ENCODE measurements around the gene SMG1. TPM values are rescaled to one million over a fixed set of nuclear protein-coding genes. Genes with fewer than 3 reads are reported as not detected.

The SMG1 gene
- total RNA-seq, 1 experiment from 2014 or later, result 96.4 TPM

DNA sequence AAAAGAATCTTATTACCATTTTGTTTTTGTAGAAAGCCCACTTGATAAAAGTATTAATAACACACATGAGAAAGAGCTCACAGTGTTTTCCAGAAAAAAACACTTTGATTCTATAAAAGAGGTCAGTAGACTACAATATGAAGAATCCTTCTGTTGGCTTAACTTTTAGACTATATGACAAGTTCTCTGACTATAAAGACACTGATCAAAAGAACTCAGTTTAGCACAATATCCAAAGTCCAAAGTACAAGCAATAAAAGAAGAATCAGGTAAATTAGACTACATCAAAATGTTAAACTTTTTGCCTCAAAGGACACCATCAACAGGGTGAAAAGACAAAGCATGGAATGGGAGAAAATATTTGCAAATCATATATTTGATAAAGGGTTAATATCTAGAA lies 11.2 kb upstream of the SMG1 start:
- no peaks in the 10 kb centered on the region for H3K79me2 ChIP-seq (ENCODE audit: insufficient read depth, low read length)
- H2BK20ac ChIP-seq (ENCODE audit: low read depth, low read length, poor library complexity, severe bottlenecking), result no peak overlapping the region
- no peak overlapping the region for H4K5ac ChIP-seq (ENCODE audit: insufficient read length, low read depth, low read length)
- H3K4me1 Mint-ChIP-seq, result peaks cover 4 to 15% of the 10 kb centered on the region in 2 experiments
- H3K18ac ChIP-seq (ENCODE audit: insufficient read length, low read depth, low read length), result no peak overlapping the region
- H3K27me3 ChIP-seq (ENCODE audit: insufficient read depth, low read length), result no peaks in the 10 kb centered on the region
- H2BK12ac ChIP-seq (ENCODE audit: insufficient read length, low read depth, low read length), result no peak overlapping the region
- H3K9me3 ChIP-seq (ENCODE audit: control insufficient read depth, low read depth, low read length), result no peaks in the 10 kb centered on the region
- no peaks in the 10 kb centered on the region for H3K9me3 Mint-ChIP-seq
- no peak overlapping the region for H3K4ac ChIP-seq (ENCODE audit: low read depth, low read length)
- no peak overlapping the region for H3K9ac ChIP-seq (ENCODE audit: extremely low read depth, insufficient read length, low read length)
- no peak overlapping the region for H2BK5ac ChIP-seq (ENCODE audit: insufficient read length, low read length)
- H3K14ac ChIP-seq (ENCODE audit: insufficient read depth, low read length), result no peak overlapping the region
- H4K20me1 ChIP-seq (ENCODE audit: control insufficient read depth, insufficient read depth, insufficient read length), result no peaks in the 10 kb centered on the region
- TF ChIP-seq, protein P1, sequence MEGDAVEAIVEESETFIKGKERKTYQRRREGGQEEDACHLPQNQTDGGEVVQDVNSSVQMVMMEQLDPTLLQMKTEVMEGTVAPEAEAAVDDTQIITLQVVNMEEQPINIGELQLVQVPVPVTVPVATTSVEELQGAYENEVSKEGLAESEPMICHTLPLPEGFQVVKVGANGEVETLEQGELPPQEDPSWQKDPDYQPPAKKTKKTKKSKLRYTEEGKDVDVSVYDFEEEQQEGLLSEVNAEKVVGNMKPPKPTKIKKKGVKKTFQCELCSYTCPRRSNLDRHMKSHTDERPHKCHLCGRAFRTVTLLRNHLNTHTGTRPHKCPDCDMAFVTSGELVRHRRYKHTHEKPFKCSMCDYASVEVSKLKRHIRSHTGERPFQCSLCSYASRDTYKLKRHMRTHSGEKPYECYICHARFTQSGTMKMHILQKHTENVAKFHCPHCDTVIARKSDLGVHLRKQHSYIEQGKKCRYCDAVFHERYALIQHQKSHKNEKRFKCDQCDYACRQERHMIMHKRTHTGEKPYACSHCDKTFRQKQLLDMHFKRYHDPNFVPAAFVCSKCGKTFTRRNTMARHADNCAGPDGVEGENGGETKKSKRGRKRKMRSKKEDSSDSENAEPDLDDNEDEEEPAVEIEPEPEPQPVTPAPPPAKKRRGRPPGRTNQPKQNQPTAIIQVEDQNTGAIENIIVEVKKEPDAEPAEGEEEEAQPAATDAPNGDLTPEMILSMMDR (conservative IDR thresholded peaks at IDR 0.05), result no peak
- H4K8ac ChIP-seq (replicated peaks; ENCODE audit: insufficient read length, low read depth, low read length), result no peak overlapping the region
- no peaks in the 10 kb centered on the region for H3K79me1 ChIP-seq (ENCODE audit: insufficient read depth, low read depth, low read length, poor library complexity, severe bottlenecking)
- H3K23me2 ChIP-seq (ENCODE audit: insufficient read length, low read depth, low read length, poor library complexity, severe bottlenecking), result no peaks in the 10 kb centered on the region
- H3K4me2 ChIP-seq (ENCODE audit: insufficient read depth, insufficient read length, low read length), result no peak overlapping the region
- H3K4me1 ChIP-seq (ENCODE audit: insufficient read depth, low read length), result no peaks in the 10 kb centered on the region
- no peak overlapping the region for H3K27ac ChIP-seq (ENCODE audit: insufficient read length, low read depth, low read length)
- H4K91ac ChIP-seq (ENCODE audit: insufficient read length, low read depth, low read length), result no peak overlapping the region
- H3K56ac ChIP-seq (ENCODE audit: insufficient read length, low read depth, low read length), result no peak overlapping the region
- no peak overlapping the region for H3T11ph ChIP-seq (ENCODE audit: low read length)
- H2AK5ac ChIP-seq (ENCODE audit: insufficient read length, low read length), result no peak overlapping the region
- no peak overlapping the region for H3K4me3 Mint-ChIP-seq
- no peak overlapping the region for H2AFZ ChIP-seq (ENCODE audit: low read length)
- H3K27ac Mint-ChIP-seq, result no peak overlapping the region
- no peak for DNase-seq
- peaks cover 1% of the 10 kb centered on the region for H3K27me3 Mint-ChIP-seq (ENCODE audit: low read depth)
- H3K23ac ChIP-seq (ENCODE audit: insufficient read length, low read depth, low read length), result no peak overlapping the region
- H2BK120ac ChIP-seq (ENCODE audit: low read depth, low read length, poor library complexity, severe bottlenecking), result no peak overlapping the region
- H2BK15ac ChIP-seq (ENCODE audit: low read depth, low read length), result no peak overlapping the region
- H3K36me3 Mint-ChIP-seq (ENCODE audit: insufficient read depth in 1 of 3, low read depth in 3 of 3), result no peaks in the 10 kb centered on the region
